GM12878 (cell line): ENCODE measurements around the gene PSMB10. TPM values are rescaled to one million over a fixed set of nuclear protein-coding genes. Genes with fewer than 3 reads are reported as not detected.

Source experiments
- ATAC-seq: fragments of 200-7000 bp; cut with Tn5 transposase; 3 replicates; pipeline ENCODE4 v1.9.1; 2020; ENCODE audit warnings: mild to moderate bottlenecking, moderate library complexity
- BruUV-seq: library from RNA; stranded (reverse); fragments of 400-500 nt; replicated peaks from 2 replicates; lab custom pipeline; 2021; lab: Mats Ljungman, UMichigan
- CTCF ChIA-PET: fragments of 300-600 bp; sonication (Branson Sonifier 250); formaldehyde crosslinking; extraction: SDS; loops from one replicate; lab custom pipeline; 2021; ENCODE audit warnings: inconsistent platforms; lab: Yijun Ruan, JAX
- POLR2A ChIA-PET: fragments of 350-600 bp; formaldehyde crosslinking; extraction: SDS; loops from one replicate; lab custom pipeline; 2021; ENCODE audit warnings: inconsistent platforms; lab: Charles Lee
- RAD21 ChIA-PET: fragments of 300-600 bp; sonication (Branson Sonifier 250); formaldehyde crosslinking; loops from one replicate; lab custom pipeline; 2023; ENCODE audit warnings: antibody characterized with exemption; ENCODE audit not compliant: unreplicated experiment; lab: Charles Lee
- SMC1A ChIA-PET: fragments of 300-600 bp; sonication (Branson Sonifier 250); formaldehyde crosslinking; loops from one replicate; lab custom pipeline; 2023; ENCODE audit not compliant: unreplicated experiment, uncharacterized antibody; lab: Charles Lee
- DNase-seq: peaks from one replicate; pipeline ENCODE4 v3.0.0-alpha.2; 2011; ENCODE audit warnings: low read depth, low spot score
- FAIRE-seq: peaks from 3 replicates; lab custom pipeline; 2011; peaks lifted over from hg19 to GRCh38; lab: Jason Lieb, UNC
- H2AFZ ChIP-seq: 2 replicates; pipeline ENCODE4 v1.6.0; 2011; ENCODE audit warnings: low read depth, low read length, control low read depth; ENCODE audit not compliant: control insufficient read depth
- H3K27ac ChIP-seq: 2 replicates; pipeline ENCODE4 v1.5.1; 2011; ENCODE audit warnings: control low read depth; ENCODE audit not compliant: control insufficient read depth, insufficient read depth
- H3K27me3 ChIP-seq, 2 experiments: replicated peaks in 1 of 2; 2 replicates each; pipeline versions ENCODE4 v1.6.0 to v1.6.1; 2011; ENCODE audit warnings: low read length in 1 of 2; ENCODE audit not compliant: control insufficient read depth in 2 of 2, insufficient read depth in 2 of 2
- H3K36me3 ChIP-seq, 2 experiments: 2 replicates each; pipeline ENCODE4 v1.5.1; 2011; ENCODE audit warnings: low read length in 1 of 2; ENCODE audit not compliant: control insufficient read depth in 2 of 2, insufficient read depth in 2 of 2
- H3K4me1 ChIP-seq: 2 replicates; pipeline ENCODE4 v1.6.1; 2011; ENCODE audit warnings: mild to moderate bottlenecking, low read length, moderate library complexity, mixed read lengths; ENCODE audit not compliant: control insufficient read depth, insufficient read depth
- H3K4me2 ChIP-seq: 2 replicates; pipeline ENCODE4 v1.6.0; 2011; ENCODE audit warnings: control low read depth; ENCODE audit not compliant: control insufficient read depth, insufficient read depth
- H3K4me3 ChIP-seq: fragments of 200-600 bp; sonication (generic); 2 replicates; pipeline ENCODE4 v1.5.1; 2016
- H3K79me2 ChIP-seq: 2 replicates; pipeline ENCODE4 v1.6.0; 2011; ENCODE audit warnings: low read length; ENCODE audit not compliant: control insufficient read depth, insufficient read depth
- H3K9ac ChIP-seq: 2 replicates; pipeline ENCODE4 v1.8.0; 2011; ENCODE audit warnings: low read length, control low read depth, mixed read lengths; ENCODE audit not compliant: control insufficient read depth, insufficient read depth
- H3K9me3 ChIP-seq: replicated peaks from 3 replicates; pipeline ENCODE4 v1.5.1; 2011; ENCODE audit warnings: mild to moderate bottlenecking, low read length; ENCODE audit not compliant: control insufficient read depth, insufficient read depth
- H4K20me1 ChIP-seq: 2 replicates; pipeline ENCODE4 v1.6.0; 2011; ENCODE audit not compliant: control insufficient read depth, insufficient read depth
- BCL3 ChIP-seq: IDR thresholded peaks from 2 replicates; pipeline ENCODE4 v1.6.1; 2011; ENCODE audit warnings: borderline replicate concordance, low read depth, mild to moderate bottlenecking, moderate library complexity, low read length; ENCODE audit not compliant: insufficient read depth, poor library complexity, severe bottlenecking
- FOXM1 ChIP-seq: IDR thresholded peaks from 2 replicates; pipeline ENCODE4 v1.6.1; 2012; ENCODE audit warnings: low read depth, mild to moderate bottlenecking, inconsistent platforms, low read length, moderate library complexity
- IKZF1 ChIP-seq: fragments of 450-650 bp; conservative IDR thresholded peaks from 2 replicates; pipeline ENCODE4 v1.6.1; 2017; ENCODE audit warnings: antibody characterized with exemption, mild to moderate bottlenecking
- IRF4 ChIP-seq: IDR thresholded peaks from 2 replicates; pipeline ENCODE4 v1.6.1; 2011; ENCODE audit warnings: low read depth, low read length
- MAX ChIP-seq: IDR thresholded peaks from 2 replicates; pipeline ENCODE4 v1.6.1; 2012; ENCODE audit warnings: low read depth, low read length, improper control_type of control experiment
- PBX3 ChIP-seq: IDR thresholded peaks from 2 replicates; pipeline ENCODE4 v1.6.1; 2011; ENCODE audit warnings: mild to moderate bottlenecking, low read depth, low read length, moderate library complexity; ENCODE audit not compliant: insufficient replicate concordance
- POLR2A ChIP-seq: IDR thresholded peaks from 2 replicates; pipeline ENCODE4 v1.6.1; 2011; ENCODE audit warnings: low read depth, mild to moderate bottlenecking, low read length
- RB1 ChIP-seq: fragments of 450-650 bp; formaldehyde crosslinking; IDR thresholded peaks from 2 replicates; pipeline ENCODE4 v1.6.1; 2017; ENCODE audit warnings: mild to moderate bottlenecking, borderline replicate concordance
- SKIL ChIP-seq: fragments of 450-650 bp; IDR thresholded peaks from 2 replicates; pipeline ENCODE4 v1.6.1; 2017; ENCODE audit warnings: mild to moderate bottlenecking, low read depth, inconsistent platforms; ENCODE audit not compliant: poor library complexity, severe bottlenecking
- SMC3 ChIP-seq: IDR thresholded peaks from 2 replicates; pipeline ENCODE4 v1.6.1; 2011; ENCODE audit warnings: low read length, improper control_type of control experiment, borderline replicate concordance
- SREBF1 ChIP-seq: IDR thresholded peaks from 2 replicates; pipeline ENCODE4 v1.6.1; 2012; ENCODE audit warnings: mild to moderate bottlenecking, low read length
- WGBS: methylation state at CpG from one replicate; pipeline ENCODE4 v1.1.6; 2016; ENCODE audit warnings: low lambda C conversion rate; ENCODE audit not compliant: insufficient replicate concordance, insufficient coverage; ENCODE audit errors: missing lambda C conversion rate; 5-methylcytosine and 5-hydroxymethylcytosine counted together
- in situ Hi-C: fragments of 300-500 bp; cut with MboI; formaldehyde crosslinking; loops from 9 replicates; pipeline ENCODE4 v1.14.3; 2018; ENCODE audit warnings: mixed read lengths
- intact Hi-C: fragments of 100-400 bp; cut with micrococcal nuclease; formaldehyde crosslinking; loops from one replicate; pipeline ENCODE4 v1.14.2; 2022; ENCODE audit not compliant: unreplicated experiment
- polyA plus RNA-seq, 11 experiments: library from polyadenylated mRNA; depleted of rRNA in 4 of 11; unstranded in 6 of 11; stranded (reverse) in 5 of 11; fragments of >200 nt; fragmentation: Nextera tagmentation in 4 of 11; fragmentation: Illumina TruSeq in 1 of 11; extraction: Ambion mirVana in 4 of 11; extraction: Trizol in 1 of 11; gene quantifications; 1 replicate in 1 of 11; 2 replicates in 10 of 11; pipeline versions ENCODE4 v1.2.1 to v1.2.3, GENCODE V29; 2011 to 2016; ENCODE audit warnings: inconsistent platforms in 2 of 11, missing spikeins in 2 of 11, low read depth in 1 of 11
- total RNA-seq, 4 experiments: library from RNA; depleted of rRNA in 3 of 4; stranded (reverse); fragments of >200 nt in 3 of 4; fragmentation: Illumina TruSeq in 1 of 4; extraction: Trizol in 1 of 4; gene quantifications; 2 replicates each; pipeline versions ENCODE4 v1.2.1 to v1.2.3, GENCODE V29; 2013 to 2021

PSMB10 gene
- total and polyA plus RNA-seq, 10 of the 15 experiments (the other 5 are each of a cell fraction or from before 2014, with no cell fraction given): 24.1 to 308 (median 151) TPM

GRCh38 chr16:67885545-67885944 is 51.1 kb downstream of the PSMB10 start (continued):
- TF ChIP-seq SKIL (no peak), SREBF1 (no peak), IRF4 (no peak)

GRCh38 chr16:67884684-67885083 is 52.0 kb downstream of the PSMB10 start, which contains the start of gene NRN1L:
TSS of gene NRN1L (plus strand) at chr16:67884885. CDS start at chr16:67884904, 19 bp downstream.
- BruUV-seq: no TSS peak
- H3K9ac ChIP-seq: no peak within 1 kb of the TSS
- TF ChIP-seq FOXM1 (no peak), SMC3 (no peak), IKZF1 (no peak), RB1 (no peak), BCL3 (no peak), PBX3 (no peak), MAX (no peak), POLR2A (0 out of 2 replicates have a peak, but pooled peaks have one; percentile 39)
- DNase-seq: no peak
- H3K79me2 ChIP-seq: no peaks in the 10 kb centered on the region
- H3K4me3 ChIP-seq: no peak within 1 kb of the TSS
- H3K36me3 ChIP-seq: peaks cover 9 to 39% of the 10 kb centered on the region in 2 experiments; a peak in 3 of 4 replicates
- H3K4me2 ChIP-seq: no peak within 1 kb of the TSS
- SMC1A ChIA-PET: interaction anchor here (1.3 to 2.2 kb wide), 5 partner anchors 8 to 234 kb away, joined by 3 to 14 read pairs (median 5); partner anchors contain the start of gene PSKH1
- WGBS: 99% methylated on average over 22 of the region's 22 CpGs
- RAD21 ChIA-PET: interaction anchor here (0.6 to 3.2 kb wide), 4 partner anchors 16 to 177 kb away, joined by 3 to 14 read pairs (median 4); no protein-coding TSS in a partner anchor
- intact Hi-C loops: loop anchor here (5.0 kb wide), 1 partner anchor 343 kb away; no protein-coding TSS in a partner anchor
- in situ Hi-C loops: no loop called here
- POLR2A ChIA-PET: interaction anchor here (1.3 kb wide), 1 partner anchor 13 kb away, joined by 3 read pairs; no protein-coding TSS in a partner anchor
- no peak within 1 kb of the TSS for H3K27ac ChIP-seq
- H3K9me3 ChIP-seq: no peaks in the 10 kb centered on the region
- no peaks in the 10 kb centered on the region for H4K20me1 ChIP-seq
- FAIRE-seq: no peak
- no peaks in the 10 kb centered on the region for H3K27me3 ChIP-seq
- CTCF ChIA-PET: interaction anchor here (0.9 to 5.6 kb wide), 13 partner anchors 8 to 156 kb away, joined by 3 to 39 read pairs (median 5); partner anchors contain the start of genes EDC4, NUTF2, PSKH1 and PSMB10
- H3K4me1 ChIP-seq: no peaks in the 10 kb centered on the region
- no peak for ATAC-seq
- no peak within 1 kb of the TSS for H2AFZ ChIP-seq
